DOHH2 (cell line): ENCODE results near the gene METTL16.

Experiments used
- EZH2phosphoT487 ChIP-seq: fragments of 200-600 bp; sonication (generic); IDR thresholded peaks from 2 replicates; pipeline ENCODE4 v1.6.1; 2017; ENCODE audit warnings: borderline replicate concordance, mild to moderate bottlenecking, antibody characterized with exemption, low read length, moderate library complexity, mixed read lengths
- TF ChIP-seq, protein P1 (sequence below): fragments of 200-600 bp; sonication (generic); IDR thresholded peaks from one replicate; pipeline ENCODE4 v1.5.1; 2014; ENCODE audit warnings: antibody characterized with exemption, mild to moderate bottlenecking, low read depth, low read length; ENCODE audit not compliant: poor library complexity, severe bottlenecking

DNA sequence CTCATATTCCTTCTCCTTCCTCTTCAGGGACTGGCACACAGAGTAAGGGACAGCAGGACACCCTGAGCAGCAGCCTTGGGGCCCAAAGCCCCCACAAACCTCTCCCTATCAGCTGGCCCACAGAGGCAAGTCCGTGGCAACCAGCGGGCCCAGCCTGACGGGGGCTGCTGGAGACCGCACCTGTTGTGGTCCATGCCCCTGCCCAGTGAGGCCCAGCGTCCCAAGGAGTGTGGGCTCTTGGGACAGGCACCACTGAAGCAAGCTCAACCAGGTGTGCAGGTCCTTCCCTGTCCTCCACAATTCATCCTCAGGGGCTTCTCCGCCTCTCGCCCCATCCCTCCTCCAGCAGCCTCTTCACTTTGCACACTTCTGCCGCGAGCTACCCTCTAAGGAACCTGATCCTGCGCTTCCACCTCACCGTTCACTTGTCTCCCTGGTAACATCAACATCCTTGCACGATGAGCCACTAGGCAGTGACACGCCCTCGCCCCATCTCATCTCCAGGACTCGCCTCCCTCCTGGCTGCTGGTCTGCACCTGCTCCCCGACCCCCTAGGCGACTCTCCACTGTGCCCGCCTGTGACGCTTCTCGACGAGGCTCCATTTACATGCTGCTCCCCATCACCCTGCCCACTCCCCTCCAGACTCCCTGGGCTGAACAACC, 123.5 kb downstream of the METTL16 start:
- no peak for TF ChIP-seq EZH2phosphoT487
- TF ChIP-seq, protein P1, sequence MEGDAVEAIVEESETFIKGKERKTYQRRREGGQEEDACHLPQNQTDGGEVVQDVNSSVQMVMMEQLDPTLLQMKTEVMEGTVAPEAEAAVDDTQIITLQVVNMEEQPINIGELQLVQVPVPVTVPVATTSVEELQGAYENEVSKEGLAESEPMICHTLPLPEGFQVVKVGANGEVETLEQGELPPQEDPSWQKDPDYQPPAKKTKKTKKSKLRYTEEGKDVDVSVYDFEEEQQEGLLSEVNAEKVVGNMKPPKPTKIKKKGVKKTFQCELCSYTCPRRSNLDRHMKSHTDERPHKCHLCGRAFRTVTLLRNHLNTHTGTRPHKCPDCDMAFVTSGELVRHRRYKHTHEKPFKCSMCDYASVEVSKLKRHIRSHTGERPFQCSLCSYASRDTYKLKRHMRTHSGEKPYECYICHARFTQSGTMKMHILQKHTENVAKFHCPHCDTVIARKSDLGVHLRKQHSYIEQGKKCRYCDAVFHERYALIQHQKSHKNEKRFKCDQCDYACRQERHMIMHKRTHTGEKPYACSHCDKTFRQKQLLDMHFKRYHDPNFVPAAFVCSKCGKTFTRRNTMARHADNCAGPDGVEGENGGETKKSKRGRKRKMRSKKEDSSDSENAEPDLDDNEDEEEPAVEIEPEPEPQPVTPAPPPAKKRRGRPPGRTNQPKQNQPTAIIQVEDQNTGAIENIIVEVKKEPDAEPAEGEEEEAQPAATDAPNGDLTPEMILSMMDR: no peak
